H9 (cell line): ENCODE measurements around the gene BEX2. TPM values are rescaled to one million over a fixed set of nuclear protein-coding genes. Genes with fewer than 3 reads are reported as not detected.

Source experiments
- DNase-seq: peaks from one replicate; pipeline ENCODE4 v3.0.0-alpha.2; 2017
- H2AFZ ChIP-seq: one replicate; pipeline ENCODE4 v1.6.1; 2013; ENCODE audit warnings: mild to moderate bottlenecking, low read length, control low read depth, moderate library complexity
- H2AK5ac ChIP-seq: 2 replicates; pipeline ENCODE4 v1.6.1; 2013; ENCODE audit warnings: low read length, control low read depth, mixed read lengths; ENCODE audit not compliant: insufficient read length
- H2BK120ac ChIP-seq: one replicate; pipeline ENCODE4 v1.6.1; 2013; ENCODE audit warnings: low read depth, mild to moderate bottlenecking, low read length, control low read depth, inconsistent platforms; ENCODE audit not compliant: poor library complexity, severe bottlenecking
- H2BK12ac ChIP-seq: 2 replicates; pipeline ENCODE4 v1.6.1; 2013; ENCODE audit warnings: low read length, control low read depth, mixed read lengths, low read depth; ENCODE audit not compliant: insufficient read length
- H2BK15ac ChIP-seq: 2 replicates; pipeline ENCODE4 v1.6.1; 2013; ENCODE audit warnings: low read depth, low read length, control low read depth
- H2BK20ac ChIP-seq: one replicate; pipeline ENCODE4 v1.6.1; 2013; ENCODE audit warnings: low read depth, mild to moderate bottlenecking, low read length, control low read depth, inconsistent platforms; ENCODE audit not compliant: poor library complexity, severe bottlenecking
- H2BK5ac ChIP-seq: 2 replicates; pipeline ENCODE4 v1.6.1; 2013; ENCODE audit warnings: low read length, control low read depth, mixed read lengths; ENCODE audit not compliant: insufficient read length
- H3K14ac ChIP-seq: 2 replicates; pipeline ENCODE4 v1.6.1; 2013; ENCODE audit warnings: low read length, control low read depth; ENCODE audit not compliant: insufficient read depth
- H3K18ac ChIP-seq: 2 replicates; pipeline ENCODE4 v1.6.1; 2013; ENCODE audit warnings: low read depth, mild to moderate bottlenecking, mixed read lengths, low read length, control low read depth; ENCODE audit not compliant: insufficient read length
- H3K23ac ChIP-seq: 2 replicates; pipeline ENCODE4 v1.6.1; 2013; ENCODE audit warnings: low read length, control low read depth, mixed read lengths, low read depth; ENCODE audit not compliant: insufficient read length
- H3K23me2 ChIP-seq: 2 replicates; pipeline ENCODE4 v1.6.1; 2013; ENCODE audit warnings: low read depth, mild to moderate bottlenecking, mixed read lengths, low read length, control low read depth; ENCODE audit not compliant: insufficient read length, poor library complexity, severe bottlenecking
- H3K27ac ChIP-seq: 2 replicates; pipeline ENCODE4 v1.5.1; 2013; ENCODE audit warnings: low read length, control low read depth, mixed read lengths, low read depth; ENCODE audit not compliant: insufficient read length
- H3K27me3 ChIP-seq: 2 replicates; pipeline ENCODE4 v1.6.1; 2013; ENCODE audit warnings: low read length, control low read depth, inconsistent platforms; ENCODE audit not compliant: insufficient read depth
- H3K4ac ChIP-seq: 2 replicates; pipeline ENCODE4 v1.6.1; 2013; ENCODE audit warnings: low read depth, mild to moderate bottlenecking, control low read depth, inconsistent platforms, low read length, moderate library complexity
- H3K4me1 ChIP-seq: 2 replicates; pipeline ENCODE4 v1.6.1; 2013; ENCODE audit warnings: low read length, control low read depth, inconsistent platforms; ENCODE audit not compliant: insufficient read depth
- H3K4me2 ChIP-seq: 2 replicates; pipeline ENCODE4 v1.6.1; 2013; ENCODE audit warnings: low read length, control low read depth, mixed read lengths; ENCODE audit not compliant: insufficient read length, insufficient read depth
- H3K56ac ChIP-seq: 2 replicates; pipeline ENCODE4 v1.6.1; 2013; ENCODE audit warnings: low read depth, mild to moderate bottlenecking, mixed read lengths, low read length, control low read depth; ENCODE audit not compliant: insufficient read length
- H3K79me1 ChIP-seq: 2 replicates; pipeline ENCODE4 v1.6.1; 2013; ENCODE audit warnings: low read depth, mild to moderate bottlenecking, moderate library complexity, low read length, control low read depth, inconsistent platforms; ENCODE audit not compliant: insufficient read depth, poor library complexity, severe bottlenecking
- H3K79me2 ChIP-seq: 2 replicates; pipeline ENCODE4 v1.6.1; 2013; ENCODE audit warnings: low read length, control low read depth, inconsistent platforms; ENCODE audit not compliant: insufficient read depth
- H3K9ac ChIP-seq: 2 replicates; pipeline ENCODE4 v1.6.1; 2013; ENCODE audit warnings: low read length, control low read depth, mixed read lengths; ENCODE audit not compliant: insufficient read length; ENCODE audit errors: extremely low read depth
- H3K9me3 ChIP-seq: one replicate; pipeline ENCODE4 v1.6.1; 2013; ENCODE audit warnings: low read depth, low read length, inconsistent platforms; ENCODE audit not compliant: control insufficient read depth
- H3T11ph ChIP-seq: one replicate; pipeline ENCODE4 v1.6.1; 2013; ENCODE audit warnings: mild to moderate bottlenecking, low read length, control low read depth, inconsistent platforms
- H4K20me1 ChIP-seq: one replicate; pipeline ENCODE4 v1.6.1; 2013; ENCODE audit not compliant: control insufficient read depth, insufficient read length, insufficient read depth
- H4K5ac ChIP-seq: 2 replicates; pipeline ENCODE4 v1.6.1; 2013; ENCODE audit warnings: low read depth, mild to moderate bottlenecking, mixed read lengths, low read length, control low read depth; ENCODE audit not compliant: insufficient read length
- H4K8ac ChIP-seq: replicated peaks from 2 replicates; pipeline ENCODE4 v1.6.1; 2013; ENCODE audit warnings: low read length, control low read depth, mixed read lengths, low read depth; ENCODE audit not compliant: insufficient read length
- H4K91ac ChIP-seq: 2 replicates; pipeline ENCODE4 v1.6.1; 2013; ENCODE audit warnings: low read depth, mild to moderate bottlenecking, moderate library complexity, mixed read lengths, low read length, control low read depth; ENCODE audit not compliant: insufficient read length
- H3K27ac Mint-ChIP-seq, 3 experiments: 2 replicates in 2 of 3; 3 replicates in 1 of 3; pipeline ENCODE4 v1.8.0; 2020 to 2021; ENCODE audit warnings: mixed read lengths in 3 of 3, mild to moderate bottlenecking in 1 of 3, moderate library complexity in 1 of 3
- H3K27me3 Mint-ChIP-seq: 2 replicates; pipeline ENCODE4 v1.8.0; 2021; ENCODE audit warnings: low read depth, mild to moderate bottlenecking, moderate library complexity, mixed read lengths
- H3K36me3 Mint-ChIP-seq, 3 experiments: 2 replicates in 2 of 3; 3 replicates in 1 of 3; pipeline ENCODE4 v1.8.0; 2020 to 2021; ENCODE audit warnings: low read depth in 3 of 3, mixed read lengths in 3 of 3; ENCODE audit not compliant: insufficient read depth in 1 of 3
- H3K4me1 Mint-ChIP-seq, 2 experiments: 2 replicates each; pipeline ENCODE4 v1.8.0; 2020; ENCODE audit warnings: mixed read lengths in 2 of 2
- H3K4me3 Mint-ChIP-seq, 2 experiments: 2 replicates in 1 of 2; 3 replicates in 1 of 2; pipeline ENCODE4 v1.8.0; 2020 to 2021; ENCODE audit warnings: mild to moderate bottlenecking in 2 of 2, mixed read lengths in 2 of 2, moderate library complexity in 1 of 2
- H3K9me3 Mint-ChIP-seq, 2 experiments: 2 replicates in 1 of 2; 3 replicates in 1 of 2; pipeline ENCODE4 v1.8.0; 2020; ENCODE audit warnings: mild to moderate bottlenecking in 2 of 2, mixed read lengths in 2 of 2, moderate library complexity in 1 of 2
- CTCF ChIP-seq: fragments of 200-600 bp; sonication (generic); conservative IDR thresholded peaks from 3 replicates; pipeline ENCODE4 v1.8.0; 2021; ENCODE audit warnings: antibody characterized with exemption, mild to moderate bottlenecking
- WGBS: extraction: QIAGEN DNeasy Blood & Tissue Kit; methylation state at CpG from one replicate; pipeline ENCODE4 v1.1.7; 2013; ENCODE audit warnings: missing lambda C conversion rate, low lambda C conversion rate, mixed read lengths; ENCODE audit not compliant: insufficient read length; ENCODE audit errors: extremely low coverage; 5-methylcytosine and 5-hydroxymethylcytosine counted together
- long read RNA-seq: library from polyadenylated mRNA; unstranded; transcript quantifications from one replicate; pipeline ENCODE4 v2.0.0, GENCODE V29; 2020
- total RNA-seq: library from RNA; stranded (reverse); gene quantifications from 2 replicates; pipeline ENCODE4 v1.2.1, GENCODE V29; 2021

The BEX2 gene
- total RNA-seq = 29.6 and 34.2 TPM in 2 replicates
- long read RNA-seq, transcript BEX2-202 (3 exons, 899 nt) = major isoform, 22 of 25 reads
- long read RNA-seq, partial matches to known transcripts = 0 of 25 reads
- long read RNA-seq, other reads (novel, unspliced or antisense) = 2 of 25 reads

GRCh38 chrX:103310555-103311398 lies at the start of gene BEX2:
TSS of gene BEX2 (minus strand) at chrX:103310990. CDS start at chrX:103309976, 1,014 bp downstream.
- Mint-ChIP-seq H3K4me3 (peak within 1 kb of the TSS; percentile 71 to 85), H3K27me3 (no peaks in the 10 kb centered on the region), H3K9me3 (peaks cover 0 to 41% of the 10 kb centered on the region in 2 experiments; a peak in 3 of 5 replicates), H3K36me3 (peaks cover 5 to 12% (median 10%) of the 10 kb centered on the region in 3 experiments; a peak in 6 of 7 replicates), H3K4me1 (peaks cover 2 to 5% of the 10 kb centered on the region in 2 experiments; a peak in 2 of 4 replicates), H3K27ac (peak within 1 kb of the TSS in 2 of 3 experiments; percentile 74 to 76; a peak in 3 of 7 replicates)
- Histone ChIP-seq H2BK12ac (no peak within 1 kb of the TSS), H2AFZ (no peak within 1 kb of the TSS), H3K4ac (no peak within 1 kb of the TSS), H3K9me3 (no peaks in the 10 kb centered on the region), H3K56ac (no peak within 1 kb of the TSS), H2BK15ac (no peak within 1 kb of the TSS), H3K4me2 (peak within 1 kb of the TSS; percentile 59), H2BK20ac (no peak within 1 kb of the TSS), H3K79me1 (no peaks in the 10 kb centered on the region), H3K23ac (no peak within 1 kb of the TSS), H3T11ph (no peak within 1 kb of the TSS), H2AK5ac (no peak within 1 kb of the TSS), H3K27ac (no peak within 1 kb of the TSS), H3K18ac (peak within 1 kb of the TSS; percentile 33), H3K79me2 (no peaks in the 10 kb centered on the region), H3K27me3 (no peaks in the 10 kb centered on the region), H4K20me1 (peaks cover 3% of the 10 kb centered on the region), H2BK120ac (no peak within 1 kb of the TSS), H3K4me1 (no peaks in the 10 kb centered on the region), H3K23me2 (no peaks in the 10 kb centered on the region), H2BK5ac (no peak within 1 kb of the TSS), H4K91ac (no peak within 1 kb of the TSS), H4K8ac (no peak within 1 kb of the TSS), H3K9ac (peak within 1 kb of the TSS; percentile 62), H4K5ac (no peak within 1 kb of the TSS), H3K14ac (peak within 1 kb of the TSS; percentile 63)
- DNase-seq = peak; percentile 97
- WGBS = no CpG with 5 or more reads among the region's 52 CpGs
- no peak for TF ChIP-seq CTCF
